Thoracic aorta (tissue), 2 donors: ENCODE data around the gene BRSK2. TPM values are rescaled to one million over a fixed set of nuclear protein-coding genes. Genes with fewer than 3 reads are reported as not detected.
A peak's percentile ranks its signal among the peaks of the same experiment; 100 is the strongest.

ENCODE experiments used
- ATAC-seq: fragments of 150-250 bp; one replicate; pipeline ENCODE4 v1.8.0; 2017; ENCODE audit warnings: low read depth; ENCODE audit not compliant: insufficient number of reproducible peaks, low FRiP score
- DNase-seq: peaks from one replicate; pipeline ENCODE4 v3.0.0-alpha.2; 2020; ENCODE audit warnings: low spot score
- H3K27ac ChIP-seq, 2 donors: fragments of 200-600 bp; sonication (generic); 1 replicate in 1 of 2; 2 replicates in 1 of 2; pipeline ENCODE4 v1.5.1; 2016; ENCODE audit warnings: mild to moderate bottlenecking in 2 of 2, moderate library complexity in 2 of 2
- H3K27me3 ChIP-seq: fragments of 200-600 bp; sonication (generic); replicated peaks from 2 replicates; pipeline ENCODE4 v1.6.0; 2016; ENCODE audit warnings: mild to moderate bottlenecking; ENCODE audit not compliant: insufficient read depth
- H3K36me3 ChIP-seq: fragments of 200-600 bp; sonication (generic); one replicate; pipeline ENCODE4 v1.5.1; 2016
- H3K4me1 ChIP-seq, 2 donors: fragments of 200-600 bp; sonication (generic); 1 replicate in 1 of 2; 2 replicates in 1 of 2; pipeline versions ENCODE4 v1.5.1 to v1.6.0; 2016; ENCODE audit warnings: low read depth in 2 of 2, mild to moderate bottlenecking in 1 of 2; ENCODE audit not compliant: control insufficient read depth in 1 of 2
- H3K4me3 ChIP-seq: fragments of 200-600 bp; sonication (generic); 2 replicates; pipeline ENCODE4 v1.5.1; 2016; ENCODE audit warnings: mild to moderate bottlenecking
- H3K9me3 ChIP-seq: fragments of 200-600 bp; sonication (generic); 2 replicates; pipeline ENCODE4 v1.5.1; 2016
- CTCF ChIP-seq: fragments of 200-600 bp; sonication (generic); IDR thresholded peaks from one replicate; pipeline ENCODE4 v1.5.1; 2019; ENCODE audit warnings: antibody characterized with exemption
- total RNA-seq, 2 donors: library from RNA; depleted of rRNA; stranded (reverse); fragments of >200 nt; gene quantifications; one replicate each; pipeline versions ENCODE4 v1.1.0 to v1.2.3, GENCODE V29; 2016

BRSK2 gene
- total RNA-seq, 2 donors from 2014 or later: 1.2 TPM; not detected in 1

GRCh38 chr11:1473786-1474185 lies 84.1 kb downstream of the BRSK2 start:
- no peak overlapping the region for H3K27ac ChIP-seq
- no peak for DNase-seq
- H3K9me3 ChIP-seq: no peaks in the 10 kb centered on the region
- H3K27me3 ChIP-seq: no peaks in the 10 kb centered on the region
- no peak for TF ChIP-seq CTCF
- ATAC-seq: no peak
- H3K4me3 ChIP-seq: no peak overlapping the region
- H3K4me1 ChIP-seq: peaks cover 0 to 6% of the 10 kb centered on the region in 2 donors
- H3K36me3 ChIP-seq: peaks cover 74% of the 10 kb centered on the region

- TF ChIP-seq CTCF: no peak
- peaks cover 12 to 24% of the 10 kb centered on the region in 2 donors for H3K4me1 ChIP-seq
- no peaks in the 10 kb centered on the region for H3K9me3 ChIP-seq
- no peaks in the 10 kb centered on the region for H3K27me3 ChIP-seq
- no peak for ATAC-seq
- H3K4me3 ChIP-seq: no peak overlapping the region
- no peak overlapping the region for H3K27ac ChIP-seq
- no peak for DNase-seq
- H3K36me3 ChIP-seq: peaks cover 71% of the 10 kb centered on the region
Measured at GRCh38 chr11:1475841-1476240, 86.1 kb downstream of the BRSK2 start.

GRCh38 chr11:1476940-1477736 lies 87.4 kb downstream of the BRSK2 start:
- no peak for TF ChIP-seq CTCF
- no peak for ATAC-seq
- Histone ChIP-seq H3K27me3 (no peaks in the 10 kb centered on the region), H3K4me3 (no peak overlapping the region), H3K9me3 (no peaks in the 10 kb centered on the region), H3K4me1 (peaks cover 23 to 37% of the 10 kb centered on the region in 2 donors), H3K36me3 (peaks cover 61% of the 10 kb centered on the region), H3K27ac (no peak overlapping the region)
- DNase-seq: no peak

GRCh38 chr11:1478011-1478410 lies 88.3 kb downstream of the BRSK2 start:
- H3K9me3 ChIP-seq: no peaks in the 10 kb centered on the region
- peaks cover 31 to 46% of the 10 kb centered on the region in 2 donors for H3K4me1 ChIP-seq
- no peak overlapping the region for H3K27ac ChIP-seq
- peaks cover 57% of the 10 kb centered on the region for H3K36me3 ChIP-seq
- no peak overlapping the region for H3K4me3 ChIP-seq
- DNase-seq (no peak), ATAC-seq (no peak)
- no peak for TF ChIP-seq CTCF
- no peaks in the 10 kb centered on the region for H3K27me3 ChIP-seq

GRCh38 chr11:1478544-1478943 lies 88.8 kb downstream of the BRSK2 start:
- Histone ChIP-seq H3K36me3 (peaks cover 52% of the 10 kb centered on the region), H3K9me3 (no peaks in the 10 kb centered on the region), H3K4me3 (no peak overlapping the region), H3K27ac (peak overlapping the region in 1 of 2 donors; percentile 27), H3K27me3 (no peaks in the 10 kb centered on the region), H3K4me1 (peaks cover 36 to 51% of the 10 kb centered on the region in 2 donors)
- ATAC-seq (no peak), DNase-seq (no peak)
- no peak for TF ChIP-seq CTCF
